ENCODE results near the gene SMAD6.

The SMAD6 gene

GRCh38 chr15:66829551-66830121, 127.6 kb downstream of the SMAD6 start:
- TF ChIP-seq, protein P1, sequence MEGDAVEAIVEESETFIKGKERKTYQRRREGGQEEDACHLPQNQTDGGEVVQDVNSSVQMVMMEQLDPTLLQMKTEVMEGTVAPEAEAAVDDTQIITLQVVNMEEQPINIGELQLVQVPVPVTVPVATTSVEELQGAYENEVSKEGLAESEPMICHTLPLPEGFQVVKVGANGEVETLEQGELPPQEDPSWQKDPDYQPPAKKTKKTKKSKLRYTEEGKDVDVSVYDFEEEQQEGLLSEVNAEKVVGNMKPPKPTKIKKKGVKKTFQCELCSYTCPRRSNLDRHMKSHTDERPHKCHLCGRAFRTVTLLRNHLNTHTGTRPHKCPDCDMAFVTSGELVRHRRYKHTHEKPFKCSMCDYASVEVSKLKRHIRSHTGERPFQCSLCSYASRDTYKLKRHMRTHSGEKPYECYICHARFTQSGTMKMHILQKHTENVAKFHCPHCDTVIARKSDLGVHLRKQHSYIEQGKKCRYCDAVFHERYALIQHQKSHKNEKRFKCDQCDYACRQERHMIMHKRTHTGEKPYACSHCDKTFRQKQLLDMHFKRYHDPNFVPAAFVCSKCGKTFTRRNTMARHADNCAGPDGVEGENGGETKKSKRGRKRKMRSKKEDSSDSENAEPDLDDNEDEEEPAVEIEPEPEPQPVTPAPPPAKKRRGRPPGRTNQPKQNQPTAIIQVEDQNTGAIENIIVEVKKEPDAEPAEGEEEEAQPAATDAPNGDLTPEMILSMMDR (IDR thresholded peaks at IDR 0.05; ENCODE audit: borderline replicate concordance, insufficient read depth, low read depth, low read length): no peak
- no peak overlapping the region for H3K4me3 ChIP-seq (ENCODE audit: low read depth, low read length)

DNA sequence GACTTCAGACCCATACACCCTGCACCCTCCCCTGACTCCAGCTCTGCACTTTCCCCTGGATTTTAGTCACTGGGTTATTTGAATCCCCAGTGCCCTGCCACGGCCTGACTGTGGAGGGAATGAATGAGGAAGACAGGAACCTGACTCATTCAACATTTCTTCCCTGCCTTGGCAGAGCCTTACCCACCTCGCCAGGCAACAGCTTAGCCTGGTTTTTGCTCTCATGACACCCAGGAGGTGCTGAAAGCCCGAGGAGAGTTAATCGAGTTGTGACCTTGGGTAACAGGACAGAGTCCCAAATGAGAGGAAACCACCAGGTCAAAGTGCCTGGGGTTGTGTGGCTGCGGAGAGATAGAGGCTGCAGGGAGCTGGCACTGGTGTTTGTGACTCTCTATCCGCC, 128.3 kb downstream of the SMAD6 start:
- TF ChIP-seq, protein P1 (IDR thresholded peaks at IDR 0.05; ENCODE audit: borderline replicate concordance, insufficient read depth, low read depth, low read length): no peak
- H3K4me3 ChIP-seq (ENCODE audit: low read depth, low read length): no peak overlapping the region

DNA sequence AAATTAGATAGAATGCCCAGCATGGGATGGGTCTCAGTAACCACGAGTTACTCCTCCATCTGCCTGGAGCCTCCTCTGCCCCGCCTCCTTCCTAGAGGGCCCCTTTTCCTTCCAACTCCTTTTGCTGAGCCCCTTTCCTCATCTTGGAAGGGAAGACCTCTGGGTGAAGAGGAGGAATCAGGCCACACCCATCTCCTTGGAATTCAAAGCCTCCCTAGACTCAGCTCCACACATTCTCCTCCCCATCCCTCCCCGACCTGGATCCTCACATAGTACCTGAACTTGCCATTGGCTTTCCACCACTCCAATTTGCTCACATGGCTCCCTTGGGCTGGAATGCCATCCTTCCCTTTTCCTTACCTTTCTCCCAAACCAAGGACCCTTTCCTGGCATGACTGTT, 128.8 kb downstream of the SMAD6 start:
- no peak overlapping the region for H3K4me3 ChIP-seq (ENCODE audit: low read depth, low read length)
- TF ChIP-seq, protein P1 (IDR thresholded peaks at IDR 0.05; ENCODE audit: borderline replicate concordance, insufficient read depth, low read depth, low read length): no peak

- TF ChIP-seq, protein P1 (IDR thresholded peaks at IDR 0.05; ENCODE audit: borderline replicate concordance, insufficient read depth, low read depth, low read length): no peak
- H3K4me3 ChIP-seq (ENCODE audit: low read depth, low read length): no peak overlapping the region
Measured at GRCh38 chr15:66831289-66831688, 129.3 kb downstream of the SMAD6 start.

GRCh38 chr15:66831801-66832390, 129.9 kb downstream of the SMAD6 start:
- TF ChIP-seq, protein P1 (IDR thresholded peaks at IDR 0.05; ENCODE audit: borderline replicate concordance, insufficient read depth, low read depth, low read length): no peak
- no peak overlapping the region for H3K4me3 ChIP-seq (ENCODE audit: low read depth, low read length)

Data from GM12875 (cell line).